Effector memory CD8-positive, alpha-beta T cell (primary cell): ENCODE data around the gene NOX1.

Experiments
- ATAC-seq: fragments of 150-1000 bp; cut with Tn5 transposase; replicated peaks from 2 replicates; pipeline ENCODE4 v1.10.0; 2021; ENCODE audit warnings: mild to moderate bottlenecking, moderate library complexity
- DNase-seq, 3 experiments: peaks; one replicate each; pipeline ENCODE4 v3.0.0; 2021
- H3K27ac Mint-ChIP-seq, 2 donors: one replicate each; pipeline ENCODE4 v1.8.0; 2022; ENCODE audit warnings: mild to moderate bottlenecking in 2 of 2, mixed read lengths in 2 of 2, moderate library complexity in 2 of 2
- H3K27me3 Mint-ChIP-seq, 2 donors: one replicate each; pipeline ENCODE4 v1.8.0; 2022; ENCODE audit warnings: mixed read lengths in 2 of 2
- H3K36me3 Mint-ChIP-seq: one replicate; pipeline ENCODE4 v1.8.0; 2022; ENCODE audit warnings: mild to moderate bottlenecking, moderate library complexity, mixed read lengths; ENCODE audit not compliant: insufficient read depth
- H3K4me1 Mint-ChIP-seq, 2 donors: one replicate each; pipeline ENCODE4 v1.8.0; 2022; ENCODE audit warnings: low read depth in 2 of 2, mixed read lengths in 2 of 2
- H3K4me3 Mint-ChIP-seq, 2 donors: one replicate each; pipeline ENCODE4 v1.8.0; 2022; ENCODE audit warnings: mild to moderate bottlenecking in 2 of 2, mixed read lengths in 2 of 2, moderate library complexity in 2 of 2
- H3K9me3 Mint-ChIP-seq, 2 donors: one replicate each; pipeline ENCODE4 v1.8.0; 2022; ENCODE audit warnings: mixed read lengths in 2 of 2
- total RNA-seq, 9 experiments: gene quantifications; one replicate each; lab custom pipeline; 2026; lab: John Stamatoyannopoulos, UW

Gene NOX1
- total RNA-seq, result 0 reads per million in 9 experiments

DNA sequence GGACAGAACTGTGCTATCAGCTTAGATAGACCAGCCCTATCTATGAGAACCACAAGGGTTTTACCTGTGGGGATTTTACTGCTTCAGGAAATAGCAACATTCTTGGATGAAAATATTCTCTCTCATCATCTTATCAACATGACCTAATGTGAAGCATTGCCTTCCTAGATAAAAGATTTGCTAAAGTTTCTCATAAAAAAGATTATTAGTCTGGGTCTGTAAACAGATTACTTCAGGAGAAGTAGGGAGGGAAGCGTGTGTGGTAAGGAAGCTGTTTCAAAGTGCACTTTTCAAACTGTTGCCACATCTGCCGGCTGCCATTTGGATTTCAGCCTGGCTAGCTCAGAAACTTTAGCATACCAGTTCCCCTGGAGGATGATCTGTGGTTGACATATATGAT lies at the start of gene NOX1:
NOX1 (minus strand) TSS at position 35 of the 400 bp plus-strand sequence. CDS start 220 bp downstream, outside the sequence.
- Mint-ChIP-seq H3K36me3 (no peaks in the 10 kb centered on the region), H3K27ac (no peak within 1 kb of the TSS), H3K4me1 (no peaks in the 10 kb centered on the region), H3K9me3 (no peaks in the 10 kb centered on the region), H3K27me3 (peaks cover 0 to 7% of the 10 kb centered on the region in 2 donors), H3K4me3 (no peak within 1 kb of the TSS)
- DNase-seq, result no peak
- ATAC-seq, result no peak

DNA sequence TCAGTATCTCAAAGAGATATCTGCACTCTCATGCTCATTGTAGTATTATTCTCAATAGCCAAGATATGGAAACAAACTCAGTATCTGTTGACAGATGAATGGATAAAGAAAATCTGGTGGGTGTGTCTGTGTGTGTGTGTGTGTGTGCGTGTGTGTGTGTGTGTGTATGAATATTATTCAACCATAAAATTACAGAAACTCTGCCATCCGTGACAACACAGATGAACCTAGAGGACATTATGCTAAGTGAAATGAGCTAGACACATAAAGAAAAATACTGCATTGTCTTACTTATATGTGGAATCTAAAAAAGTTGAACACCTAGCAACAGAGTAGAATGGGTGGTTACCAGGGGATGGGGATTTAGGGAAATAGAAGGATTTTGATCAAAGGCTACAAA lies 41.4 kb upstream of the NOX1 start:
- no peak overlapping the region for H3K4me3 Mint-ChIP-seq
- H3K27me3 Mint-ChIP-seq, result no peaks in the 10 kb centered on the region
- no peaks in the 10 kb centered on the region for H3K9me3 Mint-ChIP-seq
- no peak overlapping the region for H3K27ac Mint-ChIP-seq
- ATAC-seq, result no peak
- H3K4me1 Mint-ChIP-seq, result no peaks in the 10 kb centered on the region
- no peaks in the 10 kb centered on the region for H3K36me3 Mint-ChIP-seq
- DNase-seq, result no peak

- no peaks in the 10 kb centered on the region for H3K4me1 Mint-ChIP-seq
- ATAC-seq (no peak), DNase-seq (no peak)
- no peak overlapping the region for H3K4me3 Mint-ChIP-seq
- no peaks in the 10 kb centered on the region for H3K36me3 Mint-ChIP-seq
- H3K27ac Mint-ChIP-seq, result no peak overlapping the region
- no peaks in the 10 kb centered on the region for H3K9me3 Mint-ChIP-seq
- no peaks in the 10 kb centered on the region for H3K27me3 Mint-ChIP-seq
These were observed 39.0 kb upstream of the NOX1 start for GRCh38 chrX:100913111-100913510.

GRCh38 chrX:100911731-100912130 lies 37.6 kb upstream of the NOX1 start:
- Mint-ChIP-seq H3K27me3 (no peaks in the 10 kb centered on the region), H3K4me1 (no peaks in the 10 kb centered on the region), H3K27ac (no peak overlapping the region), H3K9me3 (no peaks in the 10 kb centered on the region), H3K36me3 (no peaks in the 10 kb centered on the region), H3K4me3 (no peak overlapping the region)
- DNase-seq (no peak), ATAC-seq (no peak)

- H3K9me3 Mint-ChIP-seq, result no peaks in the 10 kb centered on the region
- H3K27me3 Mint-ChIP-seq, result no peaks in the 10 kb centered on the region
- no peak for ATAC-seq
These were observed 31.5 kb upstream of the NOX1 start for GRCh38 chrX:100905620-100906019.

DNA sequence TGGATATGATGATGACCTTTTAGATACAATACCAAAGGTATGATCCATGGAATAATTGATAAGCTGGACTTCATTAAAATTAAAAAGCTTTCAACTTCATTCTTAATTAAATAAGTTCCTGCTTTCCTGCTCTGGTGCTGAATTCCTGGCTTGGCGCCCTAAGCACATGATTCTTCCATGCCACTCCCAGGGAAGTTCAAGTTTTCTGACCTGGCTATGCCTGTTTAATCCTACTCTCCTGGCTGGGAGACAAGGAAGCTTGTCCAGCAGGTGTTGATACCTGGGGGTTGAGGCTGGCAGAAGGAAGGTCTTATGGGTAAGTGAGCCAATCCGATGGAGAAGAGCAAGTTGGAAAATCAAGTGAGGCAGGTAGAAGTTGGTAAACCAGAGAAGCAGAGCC lies 30.3 kb upstream of the NOX1 start:
- Mint-ChIP-seq H3K4me3 (no peak overlapping the region), H3K9me3 (no peaks in the 10 kb centered on the region), H3K4me1 (no peaks in the 10 kb centered on the region), H3K27ac (no peak overlapping the region), H3K27me3 (no peaks in the 10 kb centered on the region), H3K36me3 (no peaks in the 10 kb centered on the region)
- DNase-seq (no peak), ATAC-seq (no peak)

More at GRCh38 chrX:100905620-100906019, 31.5 kb upstream of the NOX1 start:
- no peak for DNase-seq
- Mint-ChIP-seq H3K27ac (no peak overlapping the region), H3K4me1 (no peaks in the 10 kb centered on the region), H3K36me3 (no peaks in the 10 kb centered on the region), H3K4me3 (no peak overlapping the region)

GRCh38 chrX:100895365-100896075 lies 21.4 kb upstream of the NOX1 start:
- Mint-ChIP-seq H3K27ac (no peak overlapping the region), H3K4me1 (no peaks in the 10 kb centered on the region), H3K36me3 (no peaks in the 10 kb centered on the region), H3K27me3 (no peaks in the 10 kb centered on the region), H3K4me3 (no peak overlapping the region), H3K9me3 (no peaks in the 10 kb centered on the region)
- ATAC-seq (no peak), DNase-seq (no peak)

- ATAC-seq, result no peak
- no peaks in the 10 kb centered on the region for H3K4me1 Mint-ChIP-seq
- no peak overlapping the region for H3K27ac Mint-ChIP-seq
- peaks cover 6 to 16% of the 10 kb centered on the region in 2 donors for H3K27me3 Mint-ChIP-seq
- H3K4me3 Mint-ChIP-seq, result no peak overlapping the region
- no peaks in the 10 kb centered on the region for H3K36me3 Mint-ChIP-seq
- H3K9me3 Mint-ChIP-seq, result no peaks in the 10 kb centered on the region
- DNase-seq, result no peak
These were observed 9.5 kb upstream of the NOX1 start for GRCh38 chrX:100883654-100884053.

GRCh38 chrX:100880368-100880767 lies 6.2 kb upstream of the NOX1 start:
- Mint-ChIP-seq H3K36me3 (no peaks in the 10 kb centered on the region), H3K9me3 (no peaks in the 10 kb centered on the region), H3K4me1 (no peaks in the 10 kb centered on the region), H3K27me3 (peaks cover 6 to 8% of the 10 kb centered on the region in 2 donors), H3K27ac (no peak overlapping the region), H3K4me3 (no peak overlapping the region)
- ATAC-seq, result no peak
- DNase-seq, result no peak

GRCh38 chrX:100871594-100872560 lies 2.3 kb downstream of the NOX1 start:
- H3K27ac Mint-ChIP-seq, result no peak overlapping the region
- no peaks in the 10 kb centered on the region for H3K36me3 Mint-ChIP-seq
- no peak for DNase-seq
- no peak for ATAC-seq
- peaks cover 0 to 7% of the 10 kb centered on the region in 2 donors for H3K27me3 Mint-ChIP-seq
- H3K4me3 Mint-ChIP-seq, result no peak overlapping the region
- no peaks in the 10 kb centered on the region for H3K4me1 Mint-ChIP-seq
- no peaks in the 10 kb centered on the region for H3K9me3 Mint-ChIP-seq

DNA sequence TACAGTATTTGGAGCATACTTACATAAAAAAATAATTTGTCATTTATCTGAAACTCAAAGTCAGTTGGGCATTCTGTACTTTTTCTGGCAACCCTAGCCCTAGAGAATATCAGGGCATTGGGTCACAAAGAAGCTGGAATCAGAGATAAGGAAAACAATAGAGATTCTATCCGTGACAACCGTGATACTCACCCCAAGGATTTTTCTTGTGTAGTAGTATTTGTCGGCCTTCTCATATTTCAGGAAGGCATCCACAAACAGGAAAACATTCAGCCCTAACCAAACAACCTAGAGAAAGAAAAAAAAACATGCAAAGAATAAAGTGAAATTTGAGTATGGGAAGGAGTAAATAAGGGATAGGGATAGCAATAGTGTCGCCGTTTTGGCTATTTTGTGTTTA lies 3.6 kb downstream of the NOX1 start:
- Mint-ChIP-seq H3K9me3 (no peaks in the 10 kb centered on the region), H3K27ac (no peak overlapping the region), H3K4me1 (no peaks in the 10 kb centered on the region), H3K27me3 (peaks cover 0 to 7% of the 10 kb centered on the region in 2 donors), H3K36me3 (no peaks in the 10 kb centered on the region), H3K4me3 (no peak overlapping the region)
- DNase-seq, result no peak
- ATAC-seq, result no peak

GRCh38 chrX:100868273-100868672 lies 5.9 kb downstream of the NOX1 start:
- DNase-seq, result no peak
- Mint-ChIP-seq H3K27me3 (peaks cover 0 to 7% of the 10 kb centered on the region in 2 donors), H3K36me3 (no peaks in the 10 kb centered on the region), H3K4me3 (no peak overlapping the region), H3K9me3 (no peaks in the 10 kb centered on the region), H3K27ac (no peak overlapping the region), H3K4me1 (no peaks in the 10 kb centered on the region)
- ATAC-seq, result no peak

- no peaks in the 10 kb centered on the region for H3K9me3 Mint-ChIP-seq
- peaks cover 7 to 8% of the 10 kb centered on the region in 2 donors for H3K27me3 Mint-ChIP-seq
- H3K27ac Mint-ChIP-seq, result no peak overlapping the region
- H3K4me3 Mint-ChIP-seq, result no peak overlapping the region
- no peak for ATAC-seq
- H3K36me3 Mint-ChIP-seq, result no peaks in the 10 kb centered on the region
- no peaks in the 10 kb centered on the region for H3K4me1 Mint-ChIP-seq
- DNase-seq, result no peak
These were observed 9.3 kb downstream of the NOX1 start for GRCh38 chrX:100864657-100865391.
